Measurements from ENCODE around the gene PGAP6. TPM values are rescaled to one million over a fixed set of nuclear protein-coding genes. Genes with fewer than 3 reads are reported as not detected.
A peak's percentile ranks its signal among the peaks of the same experiment; 100 is the strongest.
"Not testable (repeated sequence)": the region's sequence is repeated elsewhere in the genome, so short reads cannot be mapped to it uniquely, and the experiment has no call there.

Gene PGAP6
- total RNA-seq, 4 donors from 2014 or later = 31.6 to 83.3 (median 62.2) TPM

DNA sequence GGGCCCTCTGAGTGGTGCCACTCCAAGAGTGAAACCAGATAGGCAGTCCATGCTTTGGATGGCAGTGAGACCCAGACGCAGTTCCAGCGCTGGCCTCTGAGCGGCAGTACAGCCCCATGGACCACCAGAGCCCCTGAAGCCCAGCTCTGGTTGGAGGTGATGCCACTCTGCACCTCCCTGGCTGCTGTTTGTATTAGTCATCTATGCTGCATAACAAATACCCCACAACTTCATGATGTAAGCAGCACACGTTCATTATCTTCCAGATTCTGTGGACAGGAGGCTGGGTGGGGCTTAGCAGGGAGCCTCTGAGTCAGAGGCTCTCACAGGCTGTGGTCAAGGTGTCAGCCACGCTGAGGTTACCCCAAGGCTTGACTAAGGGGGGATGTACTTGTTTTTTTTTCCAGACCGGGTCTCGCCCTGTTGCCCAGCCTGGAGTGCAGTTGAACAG is 10.1 kb upstream of the PGAP6 start:
- Histone ChIP-seq H3K4me3 (replicated peaks in 1 of 3) (no peak overlapping the region), H3K27ac (no peak overlapping the region), H3K9me3 (no peaks in the 10 kb centered on the region), H3K27me3 (no peaks in the 10 kb centered on the region), H3K36me3 (no peaks in the 10 kb centered on the region), H3K4me1 (peaks cover 0 to 3% of the 10 kb centered on the region in 2 donors)
- intact Hi-C loops (cut with DNase I) = no loop called here
- peak; percentile 58 to 63 for DNase-seq
- WGBS, 2 donors = 71 to 82% methylated on average over 6 to 7 of the region's 7 CpGs
- no peak for TF ChIP-seq POLR2A (IDR thresholded peaks at IDR 0.05)
- TF ChIP-seq, protein P1, sequence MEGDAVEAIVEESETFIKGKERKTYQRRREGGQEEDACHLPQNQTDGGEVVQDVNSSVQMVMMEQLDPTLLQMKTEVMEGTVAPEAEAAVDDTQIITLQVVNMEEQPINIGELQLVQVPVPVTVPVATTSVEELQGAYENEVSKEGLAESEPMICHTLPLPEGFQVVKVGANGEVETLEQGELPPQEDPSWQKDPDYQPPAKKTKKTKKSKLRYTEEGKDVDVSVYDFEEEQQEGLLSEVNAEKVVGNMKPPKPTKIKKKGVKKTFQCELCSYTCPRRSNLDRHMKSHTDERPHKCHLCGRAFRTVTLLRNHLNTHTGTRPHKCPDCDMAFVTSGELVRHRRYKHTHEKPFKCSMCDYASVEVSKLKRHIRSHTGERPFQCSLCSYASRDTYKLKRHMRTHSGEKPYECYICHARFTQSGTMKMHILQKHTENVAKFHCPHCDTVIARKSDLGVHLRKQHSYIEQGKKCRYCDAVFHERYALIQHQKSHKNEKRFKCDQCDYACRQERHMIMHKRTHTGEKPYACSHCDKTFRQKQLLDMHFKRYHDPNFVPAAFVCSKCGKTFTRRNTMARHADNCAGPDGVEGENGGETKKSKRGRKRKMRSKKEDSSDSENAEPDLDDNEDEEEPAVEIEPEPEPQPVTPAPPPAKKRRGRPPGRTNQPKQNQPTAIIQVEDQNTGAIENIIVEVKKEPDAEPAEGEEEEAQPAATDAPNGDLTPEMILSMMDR (IDR thresholded peaks at IDR 0.05) = peak in 5 of 6 experiments; percentile 38 to 80 (median 63)

DNA sequence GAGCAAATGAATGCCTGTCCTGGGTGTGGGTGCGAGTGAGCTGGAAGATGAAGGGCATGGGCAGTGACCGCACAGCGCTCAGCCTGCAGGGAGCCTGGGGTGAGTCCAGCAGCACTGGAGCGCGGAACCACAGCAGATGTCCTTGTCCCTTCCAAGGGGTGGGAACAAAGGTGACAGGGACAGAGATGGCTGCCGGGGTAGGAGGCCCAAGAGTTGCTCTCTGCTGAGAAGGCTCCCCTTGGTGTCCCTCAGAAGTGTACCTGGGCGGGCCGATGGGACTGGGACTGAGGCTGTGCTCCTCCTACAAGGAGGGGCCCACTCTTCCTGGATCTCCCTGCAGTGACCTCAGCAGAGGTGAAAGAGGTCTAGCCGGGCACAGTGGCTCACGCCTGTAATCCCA is 7.6 kb upstream of the PGAP6 start:
- 85 to 91% methylated on average over 8 to 10 of the region's 10 CpGs for WGBS, 2 donors
- Histone ChIP-seq H3K36me3 (no peaks in the 10 kb centered on the region), H3K4me1 (no peaks in the 10 kb centered on the region), H3K27me3 (no peaks in the 10 kb centered on the region), H3K4me3 (replicated peaks in 1 of 3) (no peak overlapping the region), H3K27ac (no peak overlapping the region), H3K9me3 (no peaks in the 10 kb centered on the region)
- no peak for DNase-seq
- intact Hi-C loops (cut with DNase I) = loop anchor here (10.0 kb wide), 1 partner anchor 95 kb away; no protein-coding TSS in a partner anchor
- TF ChIP-seq, protein P1 (IDR thresholded peaks at IDR 0.05) = no peak
- TF ChIP-seq POLR2A (IDR thresholded peaks at IDR 0.05) = no peak

DNA sequence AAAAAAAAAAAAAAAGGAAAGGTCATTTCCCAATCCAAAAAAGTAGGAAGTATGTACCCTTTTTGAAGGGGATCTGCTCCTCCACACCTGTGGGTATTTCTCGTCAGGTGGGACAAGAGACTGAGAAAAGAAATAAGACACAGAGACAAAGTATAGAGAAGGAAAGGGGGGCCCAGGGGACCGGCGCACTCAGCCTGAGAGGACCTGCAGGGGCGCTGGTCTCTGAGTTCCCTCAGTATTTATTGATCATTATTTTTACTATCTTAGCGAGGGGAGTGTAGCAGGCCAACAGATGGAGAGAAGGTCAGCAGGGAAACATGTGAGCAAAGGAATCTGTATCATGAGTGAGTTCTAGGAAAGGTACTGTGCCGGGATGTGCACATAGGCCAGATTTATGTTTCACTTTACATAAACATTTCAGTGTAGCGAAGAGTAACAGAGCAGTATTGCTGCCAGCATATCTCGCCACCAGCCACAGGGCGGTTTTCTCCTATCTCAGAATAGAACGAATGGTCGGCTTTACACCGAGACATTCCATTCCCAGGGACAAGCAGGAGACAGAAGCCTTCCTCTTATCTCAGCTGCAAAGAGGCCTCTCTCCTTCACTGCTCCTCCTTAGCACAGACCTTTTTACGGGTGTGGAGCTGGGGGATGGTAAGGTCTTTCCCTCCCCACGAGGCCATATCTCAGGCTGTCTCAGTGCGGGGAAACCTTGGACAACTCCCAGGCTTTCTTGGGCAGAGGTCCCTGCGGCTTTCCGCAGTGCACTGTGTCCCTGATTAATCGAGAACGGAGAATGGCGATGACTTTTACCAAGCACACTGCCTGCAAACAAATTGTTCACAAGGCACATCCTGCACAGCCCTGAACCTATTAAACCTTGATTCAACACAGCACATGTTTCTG is 6.2 kb upstream of the PGAP6 start:
- intact Hi-C loops (cut with DNase I) = loop anchor here (10.0 kb wide), 1 partner anchor 97 kb away; no protein-coding TSS in a partner anchor
- not testable (repeated sequence) for H3K9me3 ChIP-seq; H3K4me3 ChIP-seq (replicated peaks in 1 of 3); H3K27me3 ChIP-seq; H3K36me3 ChIP-seq; H3K27ac ChIP-seq; DNase-seq
- WGBS, 2 donors = 56 to 59% methylated on average over 16 to 20 of the region's 20 CpGs
- peaks cover 8 to 12% of the 10 kb centered on the region in 2 donors for H3K4me1 ChIP-seq

DNA sequence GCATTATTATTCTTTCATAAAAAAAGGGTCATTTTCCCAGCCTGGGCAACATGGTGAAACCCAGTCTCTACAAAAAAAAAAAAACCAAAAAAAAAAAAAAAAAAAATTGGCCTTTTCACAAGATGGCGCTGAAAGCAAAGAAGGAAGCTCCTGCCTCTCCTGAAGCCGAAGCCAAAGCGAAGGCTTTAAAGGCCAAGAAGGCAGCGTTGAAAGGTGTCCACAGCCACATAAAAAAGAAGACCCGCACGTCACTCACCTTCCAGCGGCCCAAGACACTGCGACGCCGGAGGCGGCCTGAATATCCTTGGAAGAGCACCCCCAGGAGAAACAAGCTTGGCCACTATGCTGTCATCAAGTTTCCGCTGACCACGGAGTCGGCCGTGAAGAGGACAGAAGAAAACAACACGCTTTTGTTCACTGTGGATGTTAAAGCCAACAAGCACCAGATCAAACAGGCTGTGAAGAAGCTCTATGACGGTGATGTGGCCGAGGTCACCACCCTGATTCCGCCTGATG is 4.9 kb upstream of the PGAP6 start:
- H3K27ac ChIP-seq = peak overlapping the region in 1 of 3 donors; percentile 35
- peaks cover 11 to 12% of the 10 kb centered on the region in 2 donors for H3K4me1 ChIP-seq
- TF ChIP-seq POLR2A (IDR thresholded peaks at IDR 0.05) = no peak
- TF ChIP-seq, protein P1 (IDR thresholded peaks at IDR 0.05) = no peak
- H3K9me3 ChIP-seq = no peaks in the 10 kb centered on the region
- H3K36me3 ChIP-seq = no peaks in the 10 kb centered on the region
- 57 to 59% methylated on average over 19 of the region's 19 CpGs for WGBS, 2 donors
- DNase-seq = no peak
- intact Hi-C loops (cut with DNase I) = loop anchor here (10.0 kb wide), 1 partner anchor 98 kb away; no protein-coding TSS in a partner anchor
- no peak overlapping the region for H3K4me3 ChIP-seq (replicated peaks in 1 of 3)
- H3K27me3 ChIP-seq = no peaks in the 10 kb centered on the region

DNA sequence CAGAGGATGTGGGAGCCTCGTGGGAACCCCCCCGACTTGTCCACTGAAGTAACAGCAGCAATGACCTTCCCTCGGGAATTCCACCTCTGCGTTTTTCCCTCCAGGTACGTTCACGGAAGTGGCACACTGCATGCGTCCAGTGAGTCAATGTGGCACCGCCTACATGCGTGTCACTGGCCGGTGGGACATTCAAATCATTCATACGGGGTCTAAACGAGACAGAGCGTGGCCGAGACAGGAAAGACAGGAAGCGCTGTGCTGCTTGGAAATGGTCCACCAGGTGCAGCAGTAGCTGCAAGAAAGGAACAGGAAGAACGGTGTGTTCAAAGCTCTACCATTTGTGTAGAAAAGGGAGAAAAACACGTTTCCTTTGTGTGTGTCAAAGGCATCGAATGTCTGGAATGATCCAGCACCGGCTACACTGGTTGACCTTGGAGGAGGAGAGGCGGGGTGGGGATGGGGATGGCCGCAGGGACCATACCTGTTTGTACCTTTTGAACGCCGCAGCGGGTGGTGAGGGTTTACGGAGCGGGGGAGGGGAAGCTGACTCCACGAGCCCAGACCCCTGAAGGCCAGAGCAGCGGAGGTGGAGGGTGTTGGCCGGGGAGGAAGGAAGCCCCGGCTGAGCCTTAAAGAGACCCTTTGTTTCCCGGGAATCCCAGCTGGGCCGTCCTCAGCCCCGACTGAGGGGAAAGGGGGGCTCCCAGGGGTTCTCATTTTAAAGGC is 1.7 kb upstream of the PGAP6 start:
- peak overlapping the region in 2 of 3 donors; percentile 84 to 98 for H3K4me3 ChIP-seq (replicated peaks in 1 of 3)
- H3K4me1 ChIP-seq = peaks cover 28 to 33% of the 10 kb centered on the region in 2 donors
- peak; percentile 88 to 91 for DNase-seq
- intact Hi-C loops (cut with DNase I) = loop anchor here (10.0 kb wide), 1 partner anchor 101 kb away; no protein-coding TSS in a partner anchor
- no peaks in the 10 kb centered on the region for H3K36me3 ChIP-seq
- peak in 1 of 2 donors; percentile 61 for TF ChIP-seq POLR2A (IDR thresholded peaks at IDR 0.05)
- TF ChIP-seq, protein P1 (IDR thresholded peaks at IDR 0.05) = no peak
- peak overlapping the region; percentile 31 to 86 (median 46) for H3K27ac ChIP-seq
- no peaks in the 10 kb centered on the region for H3K9me3 ChIP-seq
- no peaks in the 10 kb centered on the region for H3K27me3 ChIP-seq
- 20 to 27% methylated on average over 33 of the region's 33 CpGs for WGBS, 2 donors
